ENCODE results near the gene BTBD16.

The BTBD16 gene

GRCh38 chr10:122338609-122339441 lies 67.7 kb downstream of the BTBD16 start:
- no peak for TF ChIP-seq CTCF (IDR thresholded peaks at IDR 0.05; ENCODE audit: extremely low read depth, missing control alignments)
- no peak for DNase-seq (ENCODE audit: low spot score)

- no peak for DNase-seq (ENCODE audit: low spot score)
- TF ChIP-seq CTCF (IDR thresholded peaks at IDR 0.05; ENCODE audit: extremely low read depth, missing control alignments) = no peak
Measured at GRCh38 chr10:122341141-122341810, 70.2 kb downstream of the BTBD16 start.

GRCh38 chr10:122342293-122343134 lies 71.4 kb downstream of the BTBD16 start:
- TF ChIP-seq CTCF (IDR thresholded peaks at IDR 0.05; ENCODE audit: extremely low read depth, missing control alignments) = peak; percentile 32
- DNase-seq (ENCODE audit: low spot score) = peak; percentile 55

- no peak for DNase-seq (ENCODE audit: low spot score)
- TF ChIP-seq CTCF (IDR thresholded peaks at IDR 0.05; ENCODE audit: extremely low read depth, missing control alignments) = no peak
Measured at GRCh38 chr10:122343135-122343800, 72.2 kb downstream of the BTBD16 start.

- DNase-seq (ENCODE audit: low spot score) = no peak
- TF ChIP-seq CTCF (IDR thresholded peaks at IDR 0.05; ENCODE audit: extremely low read depth, missing control alignments) = no peak
Measured at GRCh38 chr10:122343936-122344335, 72.8 kb downstream of the BTBD16 start.

GRCh38 chr10:122344741-122345258 lies 73.7 kb downstream of the BTBD16 start:
- DNase-seq (ENCODE audit: low spot score) = no peak
- no peak for TF ChIP-seq CTCF (IDR thresholded peaks at IDR 0.05; ENCODE audit: extremely low read depth, missing control alignments)

Measured in GM20000 (cell line).